Suprapubic skin (tissue), 4 donors: ENCODE measurements around the gene TUBB6.

Source experiments
- CTCF ChIP-seq, 2 donors: fragments of 200-600 bp in 1 of 2; fragments of 450-650 bp in 1 of 2; sonication (generic) in 1 of 2; IDR thresholded peaks; one replicate each; pipeline ENCODE4 v1.5.1; 2016 to 2019; ENCODE audit warnings: antibody characterized with exemption in 2 of 2, mild to moderate bottlenecking in 1 of 2, moderate library complexity in 1 of 2
- EP300 ChIP-seq: sonication (generic); formaldehyde crosslinking; IDR thresholded peaks from one replicate; pipeline ENCODE4 v1.6.1; 2017; ENCODE audit warnings: antibody characterized with exemption
- POLR2A ChIP-seq, 2 donors: fragments of 450-650 bp; IDR thresholded peaks; one replicate each; pipeline ENCODE4 v1.6.1; 2017; ENCODE audit warnings: antibody characterized with exemption in 2 of 2, mild to moderate bottlenecking in 2 of 2, moderate library complexity in 2 of 2
- POLR2AphosphoS5 ChIP-seq, 3 donors: sonication (generic); formaldehyde crosslinking; IDR thresholded peaks; one replicate each; pipeline ENCODE4 v1.6.1; 2017; ENCODE audit warnings: antibody characterized with exemption in 3 of 3

- TF ChIP-seq CTCF (IDR thresholded peaks at IDR 0.05) (no peak), POLR2AphosphoS5 (IDR thresholded peaks at IDR 0.05) (no peak), POLR2A (IDR thresholded peaks at IDR 0.05) (no peak), EP300 (no peak)
These were observed 17.1 kb downstream of the TUBB6 start for GRCh38 chr18:12324991-12325725.
